Measurements from ENCODE around the gene TOLLIP. TPM values are rescaled to one million over a fixed set of nuclear protein-coding genes. Genes with fewer than 3 reads are reported as not detected.

TOLLIP gene
- total and polyA plus RNA-seq, 2 of the 8 experiments (the other 6 are each of a cell fraction or from before 2014, with no cell fraction given): 23.7 to 34.7 TPM

GRCh38 chr11:1300569-1301187 is 8.8 kb downstream of the TOLLIP start (continued):
- TF ChIP-seq MAX (IDR thresholded peaks at IDR 0.05) (no peak), TBP (IDR thresholded peaks at IDR 0.05; ENCODE audit: low read depth, low read length) (no peak), EP300 (IDR thresholded peaks at IDR 0.05; ENCODE audit: borderline replicate concordance in 1 of 2, low read depth in 2 of 2, low read length in 2 of 2) (no peak), POU5F1 (IDR thresholded peaks at IDR 0.05; ENCODE audit: low read depth, low read length) (no peak)
